SK-N-DZ (cell line): ENCODE measurements around the gene COBL.

Experiments
- DNase-seq: peaks from one replicate; pipeline ENCODE4 v3.0.0-alpha.2; 2015; ENCODE audit warnings: low spot score

Gene COBL

DNA sequence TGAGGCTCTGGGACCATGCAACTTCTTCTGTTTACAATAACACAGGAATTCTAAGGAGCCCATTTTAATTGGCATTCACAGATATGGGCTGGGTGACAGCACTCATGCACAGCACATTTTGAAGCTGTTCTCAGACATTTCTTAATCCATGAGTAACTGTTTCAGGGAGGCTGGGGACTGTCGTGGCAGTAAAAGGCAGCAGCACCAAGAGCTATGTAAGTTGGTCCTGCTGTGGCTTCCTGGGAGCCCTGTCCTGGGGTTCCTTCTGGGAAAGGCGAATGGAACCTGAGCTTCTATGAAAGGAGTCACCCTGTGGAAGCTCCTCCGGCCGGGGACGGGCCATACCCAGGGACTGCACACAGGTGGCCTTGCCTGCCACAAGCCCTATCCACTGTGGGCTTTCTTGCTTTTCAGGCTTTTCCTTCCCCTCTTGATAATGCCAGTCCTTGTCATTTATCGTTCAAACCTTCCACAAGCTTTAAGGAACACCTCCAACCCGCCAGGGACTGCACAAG, 40.5 kb downstream of the COBL start:
- no peak for DNase-seq

DNA sequence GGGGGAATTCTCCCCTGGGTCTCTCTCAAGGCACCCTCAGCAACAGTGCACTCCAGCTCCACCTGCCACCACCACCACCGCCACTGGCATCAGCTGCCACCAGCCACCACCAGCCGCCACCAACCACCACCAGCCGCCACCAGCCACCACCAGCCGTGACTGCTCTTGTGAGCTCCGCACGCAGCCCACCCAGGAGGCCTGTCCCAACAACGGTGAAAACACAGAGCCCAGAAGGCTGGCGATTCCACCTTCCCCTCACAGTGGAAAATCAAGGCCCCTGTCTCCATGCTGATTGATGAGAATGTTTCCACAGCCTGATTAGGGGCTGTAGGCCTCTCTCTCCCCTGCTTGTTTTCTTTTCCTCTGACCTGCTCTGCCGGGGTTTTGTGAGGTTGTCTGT, 41.1 kb downstream of the COBL start:
- no peak for DNase-seq

DNA sequence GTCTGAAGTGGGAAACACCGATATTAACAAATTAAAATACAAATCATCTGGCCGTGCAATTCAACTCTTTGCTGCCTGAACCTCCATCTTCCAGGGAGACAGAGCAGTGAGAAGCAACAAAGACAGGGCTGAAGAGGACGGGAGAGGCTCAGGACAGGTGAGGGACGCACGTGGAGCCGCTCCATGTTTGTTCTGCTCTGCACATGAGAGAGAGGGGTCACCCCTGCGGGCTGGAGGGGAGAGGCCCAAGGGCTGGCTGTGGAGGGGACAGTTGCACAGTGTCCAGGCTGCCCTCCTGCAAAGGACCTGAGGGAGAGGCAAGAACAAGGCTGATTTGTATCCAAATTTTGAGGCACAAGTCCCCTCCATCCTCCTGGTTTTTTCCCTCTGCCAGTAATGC, 41.7 kb downstream of the COBL start:
- no peak for DNase-seq

DNA sequence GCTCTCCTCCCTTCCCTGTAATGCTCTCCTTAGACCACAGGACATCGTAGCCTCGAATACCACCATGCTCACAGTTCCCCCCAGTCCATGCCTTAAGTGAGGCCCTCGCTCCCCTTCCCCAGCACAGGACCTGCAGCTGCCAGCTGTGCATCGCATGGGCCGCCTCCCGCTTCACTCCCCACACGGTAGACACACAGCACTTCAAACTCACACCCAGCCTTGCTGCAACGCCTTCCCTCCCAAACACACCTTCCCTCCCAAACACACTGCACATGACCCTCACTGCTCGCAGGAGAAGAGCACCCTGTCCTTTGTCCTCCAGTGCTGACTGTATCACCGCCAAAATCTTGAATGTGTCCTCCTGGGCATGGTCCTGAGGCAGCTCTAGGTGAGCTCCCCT, 42.6 kb downstream of the COBL start:
- DNase-seq = no peak

DNA sequence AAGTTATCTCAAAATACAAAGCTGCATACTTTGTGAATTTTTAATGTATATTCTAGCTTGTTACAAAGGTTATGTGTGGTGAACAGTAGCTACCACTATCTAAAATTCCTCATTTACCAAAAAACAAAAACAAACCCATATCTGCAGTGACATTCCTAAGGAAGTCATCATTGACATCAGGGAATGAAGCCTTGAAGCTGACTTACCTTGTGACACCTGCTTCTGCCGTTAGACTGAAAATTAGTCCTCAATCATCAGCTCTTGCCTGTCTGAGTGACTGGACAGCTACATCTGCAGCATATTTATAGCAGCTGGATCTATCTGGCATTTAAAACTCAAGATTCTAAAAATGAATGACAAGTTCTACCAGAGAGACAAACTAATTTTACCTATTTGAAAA, 43.2 kb downstream of the COBL start:
- no peak for DNase-seq

DNA sequence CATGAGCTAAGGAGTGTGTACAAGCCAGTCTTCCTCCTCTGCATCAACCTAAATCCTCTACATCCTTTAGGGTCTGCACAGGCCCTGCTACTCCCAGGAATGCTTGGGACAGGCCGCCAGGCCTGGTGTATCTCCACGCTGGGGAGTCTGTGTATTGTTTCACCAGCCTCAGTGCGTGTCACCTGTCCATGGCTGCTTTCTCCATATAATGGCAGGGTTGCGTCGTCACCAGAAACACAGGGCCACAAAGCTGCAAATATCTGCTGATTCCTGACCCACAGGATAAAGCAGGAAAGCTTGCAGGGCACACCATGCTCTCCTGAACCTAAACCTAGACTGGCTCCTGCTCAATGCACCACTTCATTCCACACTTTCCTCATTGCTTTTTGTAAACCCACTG, 45.6 kb downstream of the COBL start:
- no peak for DNase-seq

DNA sequence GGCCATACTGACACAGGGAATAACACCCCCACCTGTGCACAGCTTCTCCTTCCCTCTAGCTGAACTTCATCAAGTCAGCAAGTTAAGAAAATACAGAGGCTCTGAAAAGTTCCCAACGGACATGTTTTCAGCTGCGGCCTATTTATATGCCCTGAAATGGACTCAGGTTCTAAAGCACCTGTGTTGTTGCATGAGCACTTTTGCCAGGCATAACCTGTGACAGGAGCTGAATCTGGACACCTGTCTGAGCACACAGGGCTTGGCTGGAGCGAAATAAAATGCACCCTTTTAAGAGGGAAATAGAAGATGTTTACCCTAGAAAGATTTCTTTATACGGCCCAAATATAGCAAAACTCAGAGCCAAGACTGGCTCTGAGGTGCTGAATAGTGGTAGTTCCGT, 46.7 kb downstream of the COBL start:
- no peak for DNase-seq

DNA sequence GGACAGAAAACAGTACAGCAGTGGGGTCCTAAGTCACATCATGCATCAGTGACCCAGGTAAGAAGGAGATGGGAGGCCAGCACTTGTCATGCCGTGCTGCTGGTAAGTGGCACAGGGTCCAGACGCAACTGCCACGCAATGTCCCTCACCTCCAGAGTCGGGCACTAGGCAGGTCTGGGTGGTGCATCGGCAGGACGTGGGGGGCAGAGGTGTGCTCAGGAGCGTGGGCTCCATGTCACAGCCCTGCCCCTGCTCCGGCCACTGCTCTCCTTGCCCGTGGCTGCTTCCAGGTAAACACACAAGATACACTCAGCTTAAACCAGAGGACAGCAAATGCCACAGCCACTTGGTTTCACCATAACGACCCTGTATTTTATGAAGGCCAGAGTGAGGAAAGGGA, 47.3 kb downstream of the COBL start:
- no peak for DNase-seq

DNA sequence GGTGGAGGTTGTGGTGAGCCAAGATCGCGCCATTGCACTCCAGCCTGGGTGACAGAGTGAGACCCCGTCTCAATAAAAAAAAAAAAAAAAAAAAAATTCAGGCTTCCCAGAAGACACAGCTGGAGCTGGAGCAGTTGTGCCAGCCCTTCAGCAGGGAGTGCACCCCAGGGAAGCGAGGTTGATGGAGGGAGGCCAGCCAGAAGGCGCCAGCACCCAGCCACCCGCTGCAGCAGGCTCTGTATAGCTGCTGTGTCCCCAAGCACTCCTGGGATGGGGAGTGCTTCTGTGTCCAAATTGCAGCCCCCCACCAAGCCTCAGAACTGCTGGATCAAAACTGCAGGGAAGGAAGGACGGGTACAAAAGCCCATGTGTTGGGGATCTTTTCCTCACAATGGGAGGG, 47.8 kb downstream of the COBL start:
- DNase-seq = no peak

DNA sequence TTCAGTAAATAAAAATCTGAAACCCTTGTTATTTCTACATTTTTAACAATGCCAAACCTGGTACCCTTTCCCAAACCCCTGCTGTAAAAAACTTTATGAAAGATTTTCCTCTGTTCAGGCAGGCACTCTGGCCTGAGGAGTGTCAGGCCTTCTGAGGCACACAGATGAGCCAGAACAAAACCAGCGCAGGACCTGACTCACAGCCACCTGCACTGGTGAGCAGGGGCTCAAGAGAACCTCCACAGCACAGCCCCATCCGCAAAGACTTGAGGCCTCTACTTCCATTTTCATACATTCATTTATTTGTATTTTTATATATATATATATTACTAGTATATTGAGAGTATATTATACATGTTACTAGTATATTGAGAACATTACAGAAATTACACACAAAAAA, 49.4 kb downstream of the COBL start:
- no peak for DNase-seq

DNA sequence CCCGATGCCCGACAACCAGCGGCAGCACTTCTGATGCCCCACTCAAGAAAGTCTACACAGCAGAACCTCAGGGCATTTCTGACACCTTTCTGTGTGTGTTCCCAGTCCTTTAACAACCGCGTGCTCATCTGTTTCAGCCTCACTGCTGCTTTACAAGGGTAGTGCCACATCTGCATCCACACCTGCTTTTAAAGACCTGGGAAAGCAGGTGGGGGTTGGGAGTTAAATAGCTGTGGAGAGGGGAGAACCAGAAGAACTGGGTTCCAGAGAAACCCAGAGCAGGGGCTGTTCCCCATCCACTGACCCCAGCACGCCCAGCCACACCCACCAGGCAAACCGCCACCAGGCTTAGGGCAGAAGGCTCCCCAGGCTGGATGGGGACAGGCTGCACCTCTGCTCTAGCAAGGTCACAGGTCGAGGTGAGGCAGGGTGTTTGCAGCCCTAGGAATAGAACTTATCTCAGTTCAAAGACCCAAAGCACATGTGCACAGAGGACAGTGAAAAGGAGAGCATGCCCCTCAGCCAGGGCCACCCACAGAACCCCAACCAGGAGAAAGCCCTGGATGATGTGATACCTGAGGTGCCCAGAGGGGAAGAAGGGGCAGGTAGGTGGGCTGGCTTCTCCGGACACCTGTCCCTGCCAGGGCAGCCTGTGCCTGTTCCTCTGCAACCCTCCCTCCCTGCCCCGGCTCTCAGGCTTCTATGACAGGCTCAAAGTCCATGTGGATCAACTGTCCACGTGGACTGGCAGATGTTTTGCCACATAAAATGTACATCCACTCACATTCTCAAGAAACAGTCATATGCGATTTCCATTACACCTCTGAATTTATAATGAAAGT, 51.3 kb downstream of the COBL start:
- DNase-seq = no peak

DNA sequence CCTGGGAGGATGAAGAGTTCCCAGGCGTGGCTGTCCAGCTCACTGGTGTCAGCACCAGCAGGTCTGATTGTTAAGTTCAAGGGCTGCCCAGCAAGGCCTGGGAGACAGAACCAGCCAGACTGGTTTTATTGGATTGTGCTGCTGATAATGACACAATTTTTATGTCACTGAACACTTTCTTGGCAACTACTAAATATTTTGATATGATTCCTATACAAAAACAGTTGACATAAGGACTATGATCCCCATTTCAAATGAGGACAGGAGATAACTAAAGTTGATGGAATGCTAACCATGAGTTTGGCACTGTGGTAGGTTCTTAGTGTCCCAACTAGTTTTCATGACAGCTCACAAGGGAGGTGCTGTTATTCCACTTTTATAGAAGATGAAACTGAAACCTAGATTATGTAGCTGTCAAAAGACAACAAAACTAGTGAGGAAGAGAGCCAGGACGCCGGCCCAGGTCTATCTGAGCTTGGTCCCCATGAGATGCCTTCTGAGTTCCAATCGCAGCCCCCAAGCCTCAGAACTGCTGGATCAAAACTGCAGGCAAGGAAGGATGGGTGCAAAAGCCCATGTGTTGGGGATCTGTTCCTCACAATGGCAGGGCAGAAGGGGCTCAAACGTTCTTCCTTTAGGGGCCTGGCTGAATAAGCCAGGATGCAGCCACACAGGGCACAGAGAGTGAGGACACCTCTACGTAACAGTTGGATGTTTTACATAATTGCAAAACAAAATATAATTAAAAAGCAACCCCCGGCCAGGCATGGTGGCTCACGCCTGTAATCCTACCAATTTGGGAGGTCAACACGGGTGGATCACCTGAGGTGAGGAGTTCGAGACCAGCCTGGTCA, 52.8 kb downstream of the COBL start:
- no peak for DNase-seq

DNA sequence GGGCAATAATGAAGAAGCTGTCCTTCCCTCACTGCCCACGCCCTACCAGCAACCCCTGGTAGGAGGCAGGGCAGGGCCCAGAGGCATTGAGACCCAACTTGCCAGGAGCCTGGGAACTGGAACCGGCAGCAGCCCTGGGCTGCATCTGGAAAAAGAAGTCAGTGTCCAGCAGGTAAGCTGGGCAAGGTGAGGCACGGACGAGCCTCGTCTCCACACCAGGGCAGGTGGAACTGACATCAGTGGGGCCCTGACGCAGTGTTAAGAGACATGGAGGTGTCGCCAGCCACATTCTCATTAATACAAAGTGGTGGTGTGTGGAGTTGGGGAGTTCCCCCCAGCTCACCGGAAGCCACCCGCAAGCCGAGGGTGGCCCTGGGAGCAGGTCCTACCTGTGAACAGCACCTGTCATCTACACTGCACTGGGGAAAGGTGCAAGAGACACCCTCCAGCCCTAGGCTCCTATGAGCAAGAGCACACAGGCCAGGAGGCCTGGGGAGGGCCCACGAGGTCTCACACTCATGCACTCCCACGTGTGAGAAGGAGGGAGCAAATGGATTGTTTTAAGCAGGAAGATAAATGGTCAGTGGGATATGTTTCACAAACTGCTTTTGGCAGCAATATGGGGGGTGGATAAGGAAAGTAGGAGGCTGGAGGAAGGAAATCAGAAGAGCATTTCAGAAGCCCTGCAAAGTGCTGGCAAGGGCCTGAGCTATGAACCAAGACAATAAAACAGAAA, 53.6 kb downstream of the COBL start:
- DNase-seq = no peak

DNA sequence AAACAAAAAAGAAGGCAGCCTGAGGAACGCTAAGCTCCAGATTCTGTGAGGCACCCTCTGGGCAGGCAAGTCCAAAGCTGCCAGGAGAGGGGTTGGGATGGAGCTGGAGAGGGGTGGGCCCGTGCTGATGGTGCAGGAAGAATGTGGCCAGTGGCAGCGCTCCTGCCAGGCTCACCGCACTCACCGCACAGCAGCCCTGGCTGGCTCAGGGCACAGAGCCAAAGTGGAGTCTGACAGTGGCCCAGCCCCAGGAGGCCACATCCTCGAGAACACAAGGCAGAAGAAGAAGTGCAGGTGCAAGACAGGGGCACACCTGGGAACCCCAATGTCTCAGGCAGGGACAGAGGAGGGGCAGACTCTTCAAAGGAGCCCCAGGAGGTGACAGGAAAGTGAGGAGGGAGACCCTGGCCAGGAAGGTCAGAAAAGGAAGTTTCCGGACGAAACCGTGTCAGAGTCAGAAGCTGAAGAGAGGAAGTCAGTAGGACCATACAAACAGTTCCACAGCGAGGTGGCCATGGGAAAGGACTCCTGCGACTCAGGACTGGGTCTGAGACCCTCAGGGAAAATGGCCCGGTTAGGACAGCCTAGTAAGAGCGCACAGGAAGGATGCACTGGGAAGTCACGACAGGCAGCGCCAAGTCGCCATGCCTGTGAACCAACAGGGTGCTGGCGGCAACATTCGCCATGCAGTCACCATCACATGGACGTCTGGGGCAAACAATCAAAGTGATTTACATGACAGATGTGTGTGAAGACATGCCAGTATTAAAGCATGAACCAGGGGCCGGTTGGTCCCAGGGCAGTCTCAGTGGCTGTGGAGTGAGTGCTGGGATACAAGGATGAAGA, 54.4 kb downstream of the COBL start:
- no peak for DNase-seq

DNA sequence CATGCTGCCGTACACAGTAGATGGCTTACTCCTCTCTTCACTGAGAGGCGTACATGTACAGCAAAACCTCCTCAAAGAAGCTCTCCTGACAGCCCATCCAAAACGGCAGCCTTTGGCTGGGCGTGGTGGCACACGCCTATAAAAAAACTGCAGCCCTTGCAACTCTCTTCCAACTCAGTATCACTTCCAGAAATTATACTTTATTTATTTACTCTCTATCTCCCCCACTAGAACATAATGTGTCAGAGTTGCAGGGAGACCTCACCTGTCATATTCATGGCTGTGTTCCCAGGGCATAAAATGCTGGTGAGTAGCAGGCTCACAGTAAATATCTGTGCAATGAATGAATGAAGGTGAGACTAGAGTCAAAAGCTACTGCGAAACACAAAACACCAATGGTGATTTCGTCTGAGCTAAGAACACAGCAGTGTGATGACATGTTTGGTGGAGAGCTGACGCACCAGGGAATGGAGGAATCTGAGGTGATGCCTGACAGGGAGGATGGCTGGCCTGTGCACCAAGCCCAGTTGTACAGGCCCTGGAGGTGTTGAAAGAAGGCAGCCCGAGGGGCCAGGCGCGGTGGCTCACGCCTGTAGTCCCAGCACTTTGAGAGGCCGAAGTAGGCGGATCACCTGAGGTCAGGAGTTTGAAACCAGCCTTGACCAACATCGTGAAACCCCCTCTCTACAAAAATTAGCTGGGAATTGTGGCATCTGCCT, 55.3 kb downstream of the COBL start:
- no peak for DNase-seq

DNA sequence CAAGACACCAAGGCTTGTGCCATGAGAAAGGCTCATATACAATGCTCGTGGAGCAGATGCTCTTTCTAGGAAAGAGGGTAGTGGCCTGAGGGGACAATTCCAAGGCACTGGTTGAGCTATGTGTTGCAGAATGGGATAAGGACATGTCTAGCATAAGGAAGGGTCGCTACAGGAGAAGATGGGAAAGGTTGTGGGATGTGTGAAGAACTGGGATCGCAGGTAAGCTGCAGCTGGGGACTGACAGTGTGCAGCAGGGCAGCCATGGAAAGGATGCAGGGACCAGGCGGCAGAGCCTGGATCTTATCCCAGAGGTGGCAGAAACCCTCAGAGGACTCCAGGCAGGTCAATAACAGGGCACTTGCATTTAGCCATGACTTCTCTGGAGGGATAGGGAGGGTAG, 56.1 kb downstream of the COBL start:
- no peak for DNase-seq

DNA sequence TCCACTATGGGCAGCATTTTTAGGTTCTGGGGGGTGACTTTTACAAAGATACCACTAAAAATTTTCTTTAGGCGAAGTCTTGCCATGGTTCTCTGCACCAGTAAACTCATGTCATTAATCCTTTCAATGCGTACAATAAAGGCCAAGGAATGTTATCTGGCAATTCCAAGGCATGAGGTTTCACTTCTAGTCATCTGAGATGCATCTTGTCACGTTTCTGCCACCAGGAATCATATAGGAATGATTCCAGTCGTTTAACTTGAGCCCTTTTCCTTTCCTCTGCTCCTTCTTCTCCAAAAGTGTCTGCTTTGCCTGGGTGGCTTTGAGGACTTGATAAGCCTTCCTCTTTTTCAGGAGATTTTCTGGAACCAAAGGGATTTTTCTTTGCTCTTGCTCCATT, 56.8 kb downstream of the COBL start:
- DNase-seq = no peak

DNA sequence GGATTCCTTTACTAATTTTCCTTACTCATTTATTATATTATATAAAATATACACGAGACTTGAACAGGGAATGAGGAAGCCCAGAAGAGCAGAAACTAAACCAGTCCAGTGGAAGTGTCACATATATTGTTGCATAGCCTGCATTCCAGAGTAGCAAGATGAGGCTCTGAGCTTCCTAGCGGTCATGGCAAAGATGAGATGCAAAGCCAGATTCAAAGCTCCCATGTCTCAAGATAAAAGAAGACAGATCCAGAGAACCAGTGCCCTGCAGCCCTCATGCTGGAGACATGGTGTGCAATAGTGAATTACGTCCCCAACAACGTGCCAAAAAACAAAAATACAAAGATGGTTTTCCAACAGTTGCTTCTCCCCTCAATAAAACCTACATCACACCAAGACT, 59.7 kb downstream of the COBL start:
- DNase-seq = no peak

DNA sequence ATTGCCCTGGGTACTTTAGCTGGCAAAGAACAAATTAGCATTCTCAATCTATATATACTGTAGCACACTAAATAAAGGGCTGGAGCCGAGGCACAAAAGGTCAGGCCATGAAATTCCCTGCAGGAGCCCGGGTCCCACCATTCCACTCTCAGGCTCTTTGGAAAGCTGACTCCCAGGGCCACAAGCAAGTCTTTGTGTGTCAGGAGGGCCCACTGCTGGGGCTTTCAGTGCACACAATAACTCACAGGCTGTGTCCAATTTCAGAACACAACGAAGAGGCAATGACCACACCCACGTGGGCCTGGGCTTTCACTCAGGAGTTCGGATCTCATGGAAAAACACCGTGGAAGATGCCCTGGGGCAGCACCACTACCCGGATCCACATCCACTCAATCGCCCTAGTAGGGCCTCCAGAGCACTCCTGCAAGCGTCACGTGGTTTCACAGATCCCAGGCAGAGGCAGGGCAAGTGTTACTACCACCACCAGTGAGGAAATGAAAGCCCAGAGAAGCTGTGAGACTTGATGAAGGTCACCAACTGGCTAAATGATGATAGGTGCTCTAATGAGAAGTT, 60.3 kb downstream of the COBL start:
- DNase-seq = no peak

DNA sequence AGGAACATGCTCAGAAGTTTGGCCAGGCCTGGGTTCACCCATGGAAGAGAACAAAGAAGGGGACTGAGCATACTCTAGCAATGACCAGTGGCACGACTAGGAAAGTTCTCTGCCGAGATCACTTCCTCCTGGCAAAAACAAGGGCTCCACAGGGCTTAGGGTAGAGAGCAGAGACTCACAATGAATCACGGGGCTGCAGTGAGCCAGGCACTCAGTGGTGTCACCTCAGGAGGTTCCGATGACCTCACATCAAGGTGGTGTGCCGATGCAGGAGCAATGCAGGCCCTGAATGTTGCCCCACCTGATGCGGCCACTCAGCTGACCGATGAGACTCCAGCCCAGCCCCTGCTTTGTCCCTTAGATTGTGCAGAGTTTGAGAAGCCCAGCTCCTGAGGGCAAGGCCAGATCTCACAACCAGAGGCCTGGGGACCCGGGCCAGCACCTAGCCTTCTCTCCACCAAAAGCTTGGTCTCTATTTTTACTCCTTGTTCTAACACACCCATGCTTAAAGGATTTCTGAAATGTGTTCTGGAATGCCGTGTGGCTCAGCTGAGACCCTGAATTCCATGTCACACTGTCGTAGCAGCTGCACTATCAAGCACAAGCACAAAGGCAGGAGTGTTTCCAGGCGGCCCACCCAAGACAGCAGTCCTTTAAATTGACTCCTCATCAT, 60.9 kb downstream of the COBL start:
- DNase-seq = no peak
